ENCODE measurements around the gene NDUFS6.

- TF ChIP-seq CTCF (IDR thresholded peaks at IDR 0.05) (no peak), POLR2A (IDR thresholded peaks at IDR 0.05) (no peak), EP300 (IDR thresholded peaks at IDR 0.05) (no peak)
Measured at GRCh38 chr5:1780614-1780930, 20.6 kb upstream of the NDUFS6 start.
